ENCODE measurements around the gene ASGR1.

The ASGR1 gene

GRCh38 chr17:7215136-7215638 is 36.0 kb upstream of the ASGR1 start:
- TF ChIP-seq CTCF (IDR thresholded peaks at IDR 0.05; ENCODE audit: low read depth, low read length), result no peak

GRCh38 chr17:7214300-7215135 is 35.3 kb upstream of the ASGR1 start:
- DNase-seq (ENCODE audit: extremely low read depth, low read depth), result peak; percentile 89
- peak; percentile 60 for TF ChIP-seq CTCF (IDR thresholded peaks at IDR 0.05; ENCODE audit: low read depth, low read length)

More at GRCh38 chr17:7215136-7215638, 36.0 kb upstream of the ASGR1 start:
- DNase-seq (ENCODE audit: extremely low read depth, low read depth), result no peak

GRCh38 chr17:7213895-7214299 is 34.7 kb upstream of the ASGR1 start:
- peak; percentile 30 for TF ChIP-seq CTCF (IDR thresholded peaks at IDR 0.05; ENCODE audit: low read depth, low read length)
- no peak for DNase-seq (ENCODE audit: extremely low read depth, low read depth)

GRCh38 chr17:7211491-7212273 is 32.5 kb upstream of the ASGR1 start:
- DNase-seq (ENCODE audit: extremely low read depth, low read depth), result no peak
- no peak for TF ChIP-seq CTCF (IDR thresholded peaks at IDR 0.05; ENCODE audit: low read depth, low read length)

GRCh38 chr17:7208754-7209460 is 29.7 kb upstream of the ASGR1 start:
- no peak for TF ChIP-seq CTCF (IDR thresholded peaks at IDR 0.05; ENCODE audit: low read depth, low read length)
- DNase-seq (ENCODE audit: extremely low read depth, low read depth), result no peak

- TF ChIP-seq CTCF (IDR thresholded peaks at IDR 0.05; ENCODE audit: low read depth, low read length), result no peak
- DNase-seq (ENCODE audit: extremely low read depth, low read depth), result no peak
Measured at GRCh38 chr17:7208027-7208571, 28.9 kb upstream of the ASGR1 start.
